Progenitor cell of endocrine pancreas (in vitro differentiated cells): ENCODE data around the gene PNPO. TPM values are rescaled to one million over a fixed set of nuclear protein-coding genes. Genes with fewer than 3 reads are reported as not detected.

ENCODE experiments used
- DNase-seq: peaks from one replicate; pipeline ENCODE4 v3.0.0; 2021; ENCODE audit warnings: low spot score; ENCODE audit not compliant: unreplicated experiment
- H3K27ac Mint-ChIP-seq: 2 replicates; pipeline ENCODE4 v1.8.0; 2021; ENCODE audit warnings: mild to moderate bottlenecking, moderate library complexity, mixed read lengths
- H3K27me3 Mint-ChIP-seq: 2 replicates; pipeline ENCODE4 v1.8.0; 2021; ENCODE audit warnings: mixed read lengths
- H3K36me3 Mint-ChIP-seq: 2 replicates; pipeline ENCODE4 v1.8.0; 2022; ENCODE audit warnings: mixed read lengths; ENCODE audit not compliant: insufficient read depth
- H3K4me1 Mint-ChIP-seq: 2 replicates; pipeline ENCODE4 v1.8.0; 2021; ENCODE audit warnings: low read depth, mixed read lengths
- H3K4me3 Mint-ChIP-seq: 2 replicates; pipeline ENCODE4 v1.8.0; 2021; ENCODE audit warnings: low read depth, mild to moderate bottlenecking, moderate library complexity, mixed read lengths
- H3K9me3 Mint-ChIP-seq: 2 replicates; pipeline ENCODE4 v1.8.0; 2021; ENCODE audit warnings: low read depth, mixed read lengths
- total RNA-seq: library from RNA; stranded (reverse); gene quantifications from 2 replicates; pipeline ENCODE4 v1.2.1, GENCODE V29; 2021
- TF ChIP-seq, protein P1 (sequence below): fragments of 200-600 bp; sonication (generic); IDR thresholded peaks from one replicate; pipeline ENCODE4 v1.5.0; 2021; ENCODE audit warnings: antibody characterized with exemption, mild to moderate bottlenecking; ENCODE audit not compliant: unreplicated experiment

PNPO gene
- total RNA-seq, 1 donor from 2014 or later, result 12.2 TPM

DNA sequence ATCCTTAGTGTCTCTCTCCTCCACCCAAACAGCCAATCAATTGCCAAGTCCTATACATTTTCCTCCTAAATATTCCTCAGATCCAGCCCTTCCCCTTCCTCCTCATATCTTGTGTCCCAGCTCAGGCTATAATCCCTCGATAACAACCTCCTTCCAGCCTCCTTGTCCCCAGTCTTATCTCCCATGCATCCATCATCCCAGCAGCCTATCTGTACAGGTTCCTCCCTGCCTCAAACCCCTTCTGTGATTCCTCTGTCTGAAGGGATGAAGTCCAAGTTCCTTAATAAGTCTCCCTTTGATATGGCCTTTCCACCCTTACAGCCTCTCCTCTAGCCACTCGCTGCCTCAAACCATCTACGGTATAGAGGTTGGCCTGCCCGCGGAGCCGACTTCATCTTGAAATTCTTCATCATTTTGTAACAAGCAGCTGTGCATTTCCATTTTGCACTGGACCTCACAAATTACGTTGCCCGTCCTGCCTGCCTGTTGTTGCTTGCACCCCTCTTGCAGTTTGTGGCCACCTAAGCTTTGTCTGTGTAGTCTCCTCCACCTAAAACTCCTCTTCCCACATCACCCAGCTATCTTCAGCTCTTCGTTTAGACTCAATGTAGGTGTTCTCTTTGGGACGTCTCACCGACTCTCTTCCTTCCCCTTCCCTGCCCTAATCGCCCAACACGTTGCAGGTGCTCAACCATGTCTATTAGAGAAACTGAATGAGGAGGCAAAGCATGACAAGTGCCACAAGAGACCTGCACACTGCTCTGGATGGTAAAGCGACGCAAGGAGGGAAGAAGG lies 28.8 kb downstream of the PNPO start:
- Mint-ChIP-seq H3K9me3 (no peaks in the 10 kb centered on the region), H3K27me3 (no peaks in the 10 kb centered on the region), H3K4me1 (peaks cover 12% of the 10 kb centered on the region), H3K4me3 (peak overlapping the region; percentile 91), H3K36me3 (peaks cover 3% of the 10 kb centered on the region), H3K27ac (peak overlapping the region; percentile 10)
- TF ChIP-seq, protein P1, sequence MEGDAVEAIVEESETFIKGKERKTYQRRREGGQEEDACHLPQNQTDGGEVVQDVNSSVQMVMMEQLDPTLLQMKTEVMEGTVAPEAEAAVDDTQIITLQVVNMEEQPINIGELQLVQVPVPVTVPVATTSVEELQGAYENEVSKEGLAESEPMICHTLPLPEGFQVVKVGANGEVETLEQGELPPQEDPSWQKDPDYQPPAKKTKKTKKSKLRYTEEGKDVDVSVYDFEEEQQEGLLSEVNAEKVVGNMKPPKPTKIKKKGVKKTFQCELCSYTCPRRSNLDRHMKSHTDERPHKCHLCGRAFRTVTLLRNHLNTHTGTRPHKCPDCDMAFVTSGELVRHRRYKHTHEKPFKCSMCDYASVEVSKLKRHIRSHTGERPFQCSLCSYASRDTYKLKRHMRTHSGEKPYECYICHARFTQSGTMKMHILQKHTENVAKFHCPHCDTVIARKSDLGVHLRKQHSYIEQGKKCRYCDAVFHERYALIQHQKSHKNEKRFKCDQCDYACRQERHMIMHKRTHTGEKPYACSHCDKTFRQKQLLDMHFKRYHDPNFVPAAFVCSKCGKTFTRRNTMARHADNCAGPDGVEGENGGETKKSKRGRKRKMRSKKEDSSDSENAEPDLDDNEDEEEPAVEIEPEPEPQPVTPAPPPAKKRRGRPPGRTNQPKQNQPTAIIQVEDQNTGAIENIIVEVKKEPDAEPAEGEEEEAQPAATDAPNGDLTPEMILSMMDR, result no peak
- no peak for DNase-seq

DNA sequence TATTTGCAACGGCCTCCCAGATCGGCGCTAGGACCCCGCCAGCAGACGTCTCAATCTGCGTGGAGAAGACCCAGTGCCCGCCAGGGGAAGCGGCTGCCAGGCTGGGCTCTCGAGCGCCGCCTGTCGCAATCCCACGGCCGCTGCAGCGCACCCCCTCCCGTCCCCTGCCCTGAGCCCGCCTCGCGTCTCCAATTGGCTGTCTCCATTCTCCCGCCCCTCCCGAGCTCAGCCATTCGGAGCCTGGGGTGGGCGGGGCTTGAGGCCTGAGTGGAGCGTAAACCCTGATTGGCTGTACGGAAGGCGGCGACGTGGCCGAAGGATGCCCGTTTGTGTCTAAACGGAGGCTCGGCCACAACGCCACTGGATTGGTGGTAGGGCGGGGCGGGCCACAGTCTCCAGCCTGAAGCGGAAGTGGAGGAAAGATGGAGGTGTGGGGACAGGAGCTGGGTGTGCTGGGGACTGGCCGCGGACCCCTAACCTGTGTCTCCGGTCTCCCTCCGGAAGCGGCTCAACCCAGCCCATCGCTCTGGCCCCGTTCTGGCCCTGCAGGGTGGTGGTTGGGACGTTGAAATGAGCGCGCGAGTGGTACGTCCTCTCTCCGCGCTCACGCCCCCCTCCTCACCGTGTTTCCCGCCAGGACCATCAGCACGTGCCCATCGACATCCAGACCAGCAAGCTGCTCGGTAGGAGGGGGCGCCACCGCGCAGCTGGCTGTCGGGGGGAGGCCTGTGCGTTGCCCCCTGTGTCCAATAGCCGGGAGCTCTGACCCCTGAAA lies 29.5 kb downstream of the PNPO start, which contains the start of gene CDK5RAP3:
TSS of gene CDK5RAP3 (plus strand) at position 389 of the 775 bp plus-strand sequence. CDS start at position 423, 34 bp downstream.
- peaks cover 12% of the 10 kb centered on the region for H3K4me1 Mint-ChIP-seq
- H3K27me3 Mint-ChIP-seq, result no peaks in the 10 kb centered on the region
- H3K36me3 Mint-ChIP-seq, result peaks cover 10% of the 10 kb centered on the region
- peak within 1 kb of the TSS; percentile 91 for H3K4me3 Mint-ChIP-seq
- DNase-seq, result peak; percentile 100
- H3K27ac Mint-ChIP-seq, result peak within 1 kb of the TSS; percentile 85
- H3K9me3 Mint-ChIP-seq, result no peaks in the 10 kb centered on the region
- TF ChIP-seq, protein P1, result peak; percentile 87

DNA sequence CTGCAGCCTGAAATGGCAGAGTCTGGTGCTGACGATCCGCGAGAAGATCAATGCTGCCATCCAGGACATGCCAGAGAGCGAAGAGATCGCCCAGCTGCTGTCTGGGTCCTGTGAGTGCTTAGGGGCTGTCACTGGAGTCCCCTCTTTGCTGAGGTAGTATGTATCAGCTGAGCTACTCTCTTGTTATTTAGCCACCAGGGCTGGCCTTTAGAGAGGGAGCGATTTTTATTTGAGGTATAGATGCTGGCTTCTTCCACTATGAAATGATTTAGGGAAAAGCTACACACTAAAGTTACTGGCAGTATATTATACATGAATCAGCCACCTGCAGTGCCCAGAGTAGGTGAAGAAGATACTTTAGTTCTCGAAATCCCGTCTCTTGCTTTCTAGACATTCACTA lies 32.2 kb downstream of the PNPO start:
- Mint-ChIP-seq H3K27me3 (no peaks in the 10 kb centered on the region), H3K4me1 (peaks cover 9% of the 10 kb centered on the region), H3K27ac (no peak overlapping the region), H3K4me3 (no peak overlapping the region), H3K36me3 (peaks cover 18% of the 10 kb centered on the region), H3K9me3 (no peaks in the 10 kb centered on the region)
- no peak for DNase-seq
- TF ChIP-seq, protein P1, result no peak

DNA sequence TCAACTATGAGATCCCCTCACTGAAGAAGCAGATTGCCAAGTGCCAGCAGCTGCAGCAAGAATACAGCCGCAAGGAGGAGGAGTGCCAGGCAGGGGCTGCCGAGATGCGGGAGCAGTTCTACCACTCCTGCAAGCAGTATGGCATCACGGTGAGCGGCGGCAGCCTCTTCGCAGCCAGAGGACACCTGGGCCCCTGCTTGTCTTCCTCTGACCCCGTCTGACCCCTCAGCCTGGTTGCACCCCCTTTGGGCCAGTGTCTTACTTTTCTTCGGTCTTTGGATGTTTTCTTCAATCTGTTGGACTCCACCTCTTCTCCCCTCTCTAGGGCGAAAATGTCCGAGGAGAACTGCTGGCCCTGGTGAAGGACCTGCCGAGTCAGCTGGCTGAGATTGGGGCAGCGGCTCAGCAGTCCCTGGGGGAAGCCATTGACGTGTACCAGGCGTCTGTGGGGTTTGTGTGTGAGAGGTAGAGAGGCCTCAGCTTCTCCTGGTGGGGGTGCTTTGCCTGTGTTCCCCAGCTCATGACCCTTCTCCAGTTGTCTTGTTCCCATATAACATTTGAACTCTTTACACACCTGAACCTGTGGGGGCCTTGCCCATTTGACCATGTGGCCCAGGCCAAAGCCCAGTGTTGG lies 33.9 kb downstream of the PNPO start:
- Mint-ChIP-seq H3K4me3 (no peak overlapping the region), H3K36me3 (peaks cover 26% of the 10 kb centered on the region), H3K4me1 (peaks cover 12% of the 10 kb centered on the region), H3K27me3 (peaks cover 5% of the 10 kb centered on the region), H3K9me3 (no peaks in the 10 kb centered on the region), H3K27ac (no peak overlapping the region)
- no peak for DNase-seq
- TF ChIP-seq, protein P1, result no peak

DNA sequence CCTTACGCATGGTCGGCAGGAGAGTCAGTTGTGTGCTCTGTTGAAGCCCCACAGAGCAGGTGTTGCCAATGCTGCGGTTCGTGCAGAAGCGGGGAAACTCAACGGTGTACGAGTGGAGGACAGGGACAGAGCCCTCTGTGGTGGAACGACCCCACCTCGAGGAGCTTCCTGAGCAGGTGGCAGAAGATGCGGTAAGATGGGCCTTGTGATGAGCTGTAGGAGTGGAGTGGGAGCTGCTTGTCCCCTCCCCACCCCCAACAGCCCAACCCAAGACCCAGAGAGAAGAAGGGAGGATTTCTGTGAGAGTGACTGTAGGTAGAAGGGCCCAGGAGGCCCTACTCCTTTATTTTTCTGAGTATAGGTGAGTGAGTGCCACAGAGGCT lies 34.4 kb downstream of the PNPO start:
- Mint-ChIP-seq H3K36me3 (peaks cover 31% of the 10 kb centered on the region), H3K4me3 (no peak overlapping the region)

More for the DNA sequence above, 34.4 kb downstream of the PNPO start:
- H3K4me1 Mint-ChIP-seq, result peaks cover 11% of the 10 kb centered on the region
- no peak for DNase-seq
- H3K9me3 Mint-ChIP-seq, result no peaks in the 10 kb centered on the region
- peaks cover 5% of the 10 kb centered on the region for H3K27me3 Mint-ChIP-seq
- TF ChIP-seq, protein P1, result no peak
- no peak overlapping the region for H3K27ac Mint-ChIP-seq
